Liver (tissue), 9 donors: Measurements from ENCODE around the gene MFSD6. TPM values are rescaled to one million over a fixed set of nuclear protein-coding genes. Genes with fewer than 3 reads are reported as not detected.

Source experiments
- DNase-seq: peaks from one replicate; pipeline ENCODE4 v3.0.0-alpha.2; 2017; ENCODE audit warnings: low spot score
- H3K27ac ChIP-seq, 2 donors: one replicate each; pipeline ENCODE4 v1.7.0; 2013; ENCODE audit warnings: inconsistent platforms in 2 of 2, low read length in 2 of 2, control low read depth in 1 of 2, low read depth in 1 of 2, mild to moderate bottlenecking in 1 of 2
- H3K27me3 ChIP-seq, 4 donors: one replicate each; pipeline versions ENCODE4 v1.6.1 to v1.7.0; 2013; ENCODE audit warnings: low read length in 3 of 4, inconsistent platforms in 1 of 4, mild to moderate bottlenecking in 1 of 4, moderate library complexity in 1 of 4; ENCODE audit not compliant: control insufficient read depth in 4 of 4, insufficient read depth in 4 of 4
- H3K36me3 ChIP-seq, 4 donors: one replicate each; pipeline versions ENCODE4 v1.6.1 to v1.7.0; 2013; ENCODE audit warnings: low read length in 3 of 4, mild to moderate bottlenecking in 3 of 4, low read depth in 1 of 4, moderate library complexity in 1 of 4; ENCODE audit not compliant: control insufficient read depth in 4 of 4, insufficient read depth in 3 of 4
- H3K4me1 ChIP-seq, 4 donors: one replicate each; pipeline versions ENCODE4 v1.6.1 to v1.7.0; 2013; ENCODE audit warnings: low read length in 3 of 4, mild to moderate bottlenecking in 3 of 4, moderate library complexity in 1 of 4; ENCODE audit not compliant: control insufficient read depth in 4 of 4, insufficient read depth in 4 of 4
- H3K4me3 ChIP-seq, 3 donors: one replicate each; pipeline versions ENCODE4 v1.6.1 to v1.7.0; 2013; ENCODE audit warnings: low read length in 3 of 3, control low read depth in 1 of 3, low read depth in 1 of 3, mild to moderate bottlenecking in 1 of 3
- H3K9ac ChIP-seq, 2 donors: one replicate each; pipeline ENCODE4 v1.7.0; 2013; ENCODE audit warnings: low read length in 2 of 2, mild to moderate bottlenecking in 2 of 2, moderate library complexity in 2 of 2, control low read depth in 1 of 2, low read depth in 1 of 2
- H3K9me3 ChIP-seq, 4 donors: one replicate each; pipeline versions ENCODE4 v1.6.1 to v1.7.0; 2013; ENCODE audit warnings: low read length in 3 of 4; ENCODE audit not compliant: control insufficient read depth in 4 of 4
- ATF3 ChIP-seq: IDR thresholded peaks from 2 replicates; pipeline ENCODE4 v1.6.1; 2016; ENCODE audit warnings: antibody characterized with exemption
- CTCF ChIP-seq: fragments of 150-350 bp; IDR thresholded peaks from 2 replicates; pipeline ENCODE4 v1.5.1; 2017; ENCODE audit warnings: improper control_type of control experiment, low read depth, low read length; ENCODE audit not compliant: missing input control
- EGR1 ChIP-seq, 2 donors: IDR thresholded peaks; 2 replicates each; pipeline ENCODE4 v1.6.1; 2016 to 2018; ENCODE audit warnings: antibody characterized with exemption in 2 of 2, low read depth in 2 of 2
- FOXA1 ChIP-seq: IDR thresholded peaks from 2 replicates; pipeline ENCODE4 v1.6.1; 2016; ENCODE audit warnings: antibody characterized with exemption
- FOXA2 ChIP-seq: IDR thresholded peaks from 2 replicates; pipeline ENCODE4 v1.6.1; 2016; ENCODE audit warnings: antibody characterized with exemption
- GABPA ChIP-seq, 2 donors: IDR thresholded peaks in 1 of 2; conservative IDR thresholded peaks in 1 of 2; 2 replicates each; pipeline ENCODE4 v1.6.1; 2016; ENCODE audit warnings: antibody characterized with exemption in 2 of 2, mild to moderate bottlenecking in 1 of 2, moderate library complexity in 1 of 2
- HNF4A ChIP-seq, 2 donors: conservative IDR thresholded peaks; 2 replicates each; pipeline ENCODE4 v1.6.1; 2016; ENCODE audit warnings: antibody characterized with exemption in 2 of 2, mild to moderate bottlenecking in 2 of 2
- HNF4G ChIP-seq: IDR thresholded peaks from 2 replicates; pipeline ENCODE4 v1.6.1; 2016; ENCODE audit warnings: antibody characterized with exemption
- JUND ChIP-seq, 2 donors: IDR thresholded peaks; 2 replicates each; pipeline ENCODE4 v1.6.1; 2016; ENCODE audit warnings: antibody characterized with exemption in 2 of 2
- MAX ChIP-seq: IDR thresholded peaks from 2 replicates; pipeline ENCODE4 v1.6.1; 2016; ENCODE audit warnings: antibody characterized with exemption
- NR2F2 ChIP-seq: IDR thresholded peaks from 2 replicates; pipeline ENCODE4 v1.6.1; 2016; ENCODE audit warnings: antibody characterized with exemption
- RAD21 ChIP-seq, 2 donors: IDR thresholded peaks; 2 replicates each; pipeline ENCODE4 v1.6.1; 2016; ENCODE audit warnings: antibody characterized with exemption in 2 of 2, mild to moderate bottlenecking in 2 of 2
- REST ChIP-seq: IDR thresholded peaks from 2 replicates; pipeline ENCODE4 v1.6.1; 2016; ENCODE audit warnings: antibody characterized with exemption, mild to moderate bottlenecking
- RXRA ChIP-seq, 2 donors: IDR thresholded peaks; 2 replicates each; pipeline ENCODE4 v1.6.1; 2017 to 2018; ENCODE audit warnings: antibody characterized with exemption in 2 of 2, mild to moderate bottlenecking in 1 of 2
- SP1 ChIP-seq: IDR thresholded peaks from 2 replicates; pipeline ENCODE4 v1.6.1; 2018; ENCODE audit warnings: antibody characterized with exemption, mild to moderate bottlenecking
- TAF1 ChIP-seq: conservative IDR thresholded peaks from 2 replicates; pipeline ENCODE4 v1.6.1; 2016; ENCODE audit warnings: antibody characterized with exemption, mild to moderate bottlenecking
- YY1 ChIP-seq: IDR thresholded peaks from 2 replicates; pipeline ENCODE4 v1.6.1; 2016; ENCODE audit warnings: antibody characterized with exemption, mild to moderate bottlenecking
- ZBTB33 ChIP-seq: IDR thresholded peaks from 2 replicates; pipeline ENCODE4 v1.6.1; 2016; ENCODE audit warnings: antibody characterized with exemption
- WGBS: extraction: QIAGEN DNeasy Blood & Tissue Kit; methylation state at CpG from one replicate; pipeline ENCODE4 v1.1.7; 2013; 5-methylcytosine and 5-hydroxymethylcytosine counted together
- polyA plus RNA-seq, 2 donors: library from polyadenylated mRNA; stranded (reverse) in 1 of 2; unstranded in 1 of 2; fragments of 200-250 nt in 1 of 2; fragments of >200 nt in 1 of 2; fragmentation: Nextera tagmentation in 1 of 2; extraction: Ambion mirVana in 1 of 2; gene quantifications; one replicate each; pipeline versions ENCODE4 v1.2.1 to v1.2.3, GENCODE V29; 2013 to 2015
- total RNA-seq, 2 donors: library from RNA; depleted of rRNA; stranded (reverse); fragments of >200 nt; gene quantifications; one replicate each; pipeline ENCODE4 v1.2.3, GENCODE V29; 2014
- donor health status: healthy.
- donor health status: healthy.
- donor health status: healthy.
- donor health status: healthy.
- donor health status: healthy.

MFSD6 gene
- total and polyA plus RNA-seq, 4 donors = 0.83 to 9.5 (median 2.4) TPM

- Histone ChIP-seq H3K9me3 (no peaks in the 10 kb centered on the region), H3K4me1 (peaks cover 0 to 4% (median 2%) of the 10 kb centered on the region in 4 donors), H3K27me3 (peaks cover 0 to 4% (median 2%) of the 10 kb centered on the region in 4 donors), H3K36me3 (no peaks in the 10 kb centered on the region), H3K9ac (no peak overlapping the region), H3K27ac (no peak overlapping the region), H3K4me3 (no peak overlapping the region)
- no peak for DNase-seq
- WGBS = 79% methylated on average over 3 of the region's 3 CpGs
- TF ChIP-seq TAF1 (no peak), RXRA (IDR thresholded peaks at IDR 0.05) (no peak), FOXA2 (no peak)
Observed at GRCh38 chr2:190412966-190413365, 4.8 kb downstream of the MFSD6 start.

GRCh38 chr2:190413421-190413820, 5.3 kb downstream of the MFSD6 start:
- H3K27me3 ChIP-seq = peaks cover 0 to 4% (median 2%) of the 10 kb centered on the region in 4 donors
- 82% methylated on average over 4 of the region's 4 CpGs for WGBS
- peaks cover 0 to 4% (median 2%) of the 10 kb centered on the region in 4 donors for H3K4me1 ChIP-seq
- no peak overlapping the region for H3K27ac ChIP-seq
- H3K9ac ChIP-seq = no peak overlapping the region
- DNase-seq = no peak
- TF ChIP-seq FOXA2 (no peak), EGR1 (IDR thresholded peaks at IDR 0.05; ENCODE audit: low read depth in 2 of 2) (no peak), TAF1 (no peak), NR2F2 (no peak), HNF4G (no peak), REST (no peak), SP1 (no peak), HNF4A (conservative IDR thresholded peaks at IDR 0.05) (no peak), ATF3 (no peak), RAD21 (IDR thresholded peaks at IDR 0.05) (no peak), YY1 (no peak), FOXA1 (no peak), CTCF (no peak), JUND (IDR thresholded peaks at IDR 0.05) (no peak), GABPA (IDR thresholded peaks at IDR 0.05 in 1 of 2, conservative IDR thresholded peaks at IDR 0.05 in 1 of 2) (no peak), RXRA (IDR thresholded peaks at IDR 0.05) (no peak), ZBTB33 (no peak), MAX (no peak)
- no peaks in the 10 kb centered on the region for H3K9me3 ChIP-seq
- H3K36me3 ChIP-seq = no peaks in the 10 kb centered on the region
- H3K4me3 ChIP-seq = no peak overlapping the region
